OCI-LY1 (cell line): ENCODE data around the gene TAC4.

ENCODE experiments used
- H2AFZ ChIP-seq: fragments of 200-600 bp; sonication (generic), shearing (Covaris generic); 2 replicates; pipeline ENCODE4 v1.6.0; 2014; ENCODE audit warnings: antibody characterized with exemption, mild to moderate bottlenecking, low read length
- H3F3A ChIP-seq: fragments of 200-600 bp; sonication (generic), shearing (Covaris generic); 2 replicates; pipeline ENCODE4 v1.6.0; 2014; ENCODE audit warnings: mild to moderate bottlenecking, antibody characterized with exemption, low read length, moderate library complexity; ENCODE audit not compliant: insufficient read depth
- H3K27ac ChIP-seq: fragments of 200-600 bp; sonication (generic); 2 replicates; pipeline ENCODE4 v1.5.1; 2014; ENCODE audit warnings: low read length, mixed run types, mild to moderate bottlenecking, low read depth; ENCODE audit not compliant: poor library complexity, severe bottlenecking
- H3K27me3 ChIP-seq: fragments of 200-600 bp; sonication (generic); 2 replicates; pipeline ENCODE4 v1.6.0; 2014; ENCODE audit warnings: antibody characterized with exemption, mild to moderate bottlenecking, low read length, moderate library complexity; ENCODE audit not compliant: insufficient read depth
- H3K36me3 ChIP-seq: fragments of 200-600 bp; sonication (generic); 2 replicates; pipeline ENCODE4 v1.6.1; 2014; ENCODE audit warnings: mild to moderate bottlenecking, antibody characterized with exemption, low read length, moderate library complexity, mixed read lengths; ENCODE audit not compliant: insufficient read depth
- H3K4me1 ChIP-seq: fragments of 200-600 bp; sonication (generic); 2 replicates; pipeline ENCODE4 v1.5.1; 2014; ENCODE audit warnings: mild to moderate bottlenecking, low read length, moderate library complexity; ENCODE audit not compliant: insufficient read depth, severe bottlenecking
- H3K4me2 ChIP-seq: fragments of 200-600 bp; sonication (generic), shearing (Covaris generic); 2 replicates; pipeline ENCODE4 v1.6.1; 2014; ENCODE audit warnings: low read length
- H3K4me3 ChIP-seq: fragments of 200-600 bp; sonication (generic); 2 replicates; pipeline ENCODE4 v1.5.1; 2014; ENCODE audit warnings: low read length, low read depth, mild to moderate bottlenecking, mixed read lengths; ENCODE audit not compliant: poor library complexity, severe bottlenecking
- H3K79me2 ChIP-seq: fragments of 200-600 bp; shearing (Covaris generic); 2 replicates; pipeline ENCODE4 v1.6.1; 2016; ENCODE audit warnings: mixed run types, low read length, mixed read lengths; ENCODE audit not compliant: insufficient read depth
- H3K9ac ChIP-seq: fragments of 200-600 bp; sonication (generic), shearing (Covaris generic); 2 replicates; pipeline ENCODE4 v1.6.1; 2014; ENCODE audit warnings: mild to moderate bottlenecking, low read length, mixed read lengths
- H3K9me2 ChIP-seq: fragments of 200-600 bp; sonication (generic), shearing (Covaris generic); 2 replicates; pipeline ENCODE4 v1.6.1; 2014; ENCODE audit warnings: low read depth, mild to moderate bottlenecking, low read length, mixed read lengths
- H3K9me3 ChIP-seq: fragments of 200-600 bp; shearing (Covaris generic); 2 replicates; pipeline ENCODE4 v1.6.1; 2014; ENCODE audit warnings: low read length, mixed read lengths
- H4K20me1 ChIP-seq: fragments of 200-600 bp; sonication (generic), shearing (Covaris generic); 2 replicates; pipeline ENCODE4 v1.6.0; 2016; ENCODE audit warnings: mild to moderate bottlenecking, low read length; ENCODE audit not compliant: insufficient read depth
- EZH2 ChIP-seq: fragments of 200-600 bp; sonication (generic), shearing (Covaris generic); IDR thresholded peaks from 2 replicates; pipeline ENCODE4 v1.8.0; 2017; ENCODE audit warnings: borderline replicate concordance, mixed run types, mild to moderate bottlenecking, antibody characterized with exemption, low read length, moderate library complexity, mixed read lengths
- TF ChIP-seq, protein P1 (sequence below): fragments of 200-600 bp; sonication (generic), shearing (Covaris generic); IDR thresholded peaks from 2 replicates; pipeline ENCODE4 v1.5.1; 2017; ENCODE audit warnings: mild to moderate bottlenecking, antibody characterized with exemption, low read length, moderate library complexity, mixed read lengths

The TAC4 gene

DNA sequence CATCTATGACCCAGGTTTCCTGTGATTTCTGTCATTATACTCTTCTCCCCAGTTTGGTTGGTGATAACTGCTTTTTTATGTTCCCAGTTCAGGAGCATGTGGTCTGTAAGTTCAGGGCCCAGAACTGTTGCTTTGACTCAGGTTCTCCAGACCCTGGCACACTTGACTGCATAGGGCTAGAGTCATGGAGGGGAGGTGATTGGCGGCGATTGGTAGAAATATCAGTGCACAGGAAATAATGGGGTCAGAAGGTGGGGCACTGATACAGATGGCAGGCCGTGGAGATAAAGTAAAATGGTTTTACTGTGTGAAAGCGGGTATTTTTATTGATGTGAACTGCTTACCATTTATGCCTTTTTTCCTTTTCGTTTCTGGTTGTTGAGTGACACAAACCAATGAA, 28.7 kb downstream of the TAC4 start:
- no peak overlapping the region for H2AFZ ChIP-seq
- H3K4me2 ChIP-seq = no peak overlapping the region
- H3K27ac ChIP-seq = no peak overlapping the region
- TF ChIP-seq, protein P1, sequence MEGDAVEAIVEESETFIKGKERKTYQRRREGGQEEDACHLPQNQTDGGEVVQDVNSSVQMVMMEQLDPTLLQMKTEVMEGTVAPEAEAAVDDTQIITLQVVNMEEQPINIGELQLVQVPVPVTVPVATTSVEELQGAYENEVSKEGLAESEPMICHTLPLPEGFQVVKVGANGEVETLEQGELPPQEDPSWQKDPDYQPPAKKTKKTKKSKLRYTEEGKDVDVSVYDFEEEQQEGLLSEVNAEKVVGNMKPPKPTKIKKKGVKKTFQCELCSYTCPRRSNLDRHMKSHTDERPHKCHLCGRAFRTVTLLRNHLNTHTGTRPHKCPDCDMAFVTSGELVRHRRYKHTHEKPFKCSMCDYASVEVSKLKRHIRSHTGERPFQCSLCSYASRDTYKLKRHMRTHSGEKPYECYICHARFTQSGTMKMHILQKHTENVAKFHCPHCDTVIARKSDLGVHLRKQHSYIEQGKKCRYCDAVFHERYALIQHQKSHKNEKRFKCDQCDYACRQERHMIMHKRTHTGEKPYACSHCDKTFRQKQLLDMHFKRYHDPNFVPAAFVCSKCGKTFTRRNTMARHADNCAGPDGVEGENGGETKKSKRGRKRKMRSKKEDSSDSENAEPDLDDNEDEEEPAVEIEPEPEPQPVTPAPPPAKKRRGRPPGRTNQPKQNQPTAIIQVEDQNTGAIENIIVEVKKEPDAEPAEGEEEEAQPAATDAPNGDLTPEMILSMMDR = no peak
- TF ChIP-seq EZH2 = no peak
- H3K4me1 ChIP-seq = no peaks in the 10 kb centered on the region
- no peaks in the 10 kb centered on the region for H4K20me1 ChIP-seq
- H3K79me2 ChIP-seq = no peaks in the 10 kb centered on the region
- H3K27me3 ChIP-seq = no peaks in the 10 kb centered on the region
- peaks cover 94% of the 10 kb centered on the region for H3K36me3 ChIP-seq
- no peaks in the 10 kb centered on the region for H3K9me2 ChIP-seq
- H3F3A ChIP-seq = no peaks in the 10 kb centered on the region
- no peak overlapping the region for H3K9ac ChIP-seq
- no peak overlapping the region for H3K4me3 ChIP-seq
- no peaks in the 10 kb centered on the region for H3K9me3 ChIP-seq

DNA sequence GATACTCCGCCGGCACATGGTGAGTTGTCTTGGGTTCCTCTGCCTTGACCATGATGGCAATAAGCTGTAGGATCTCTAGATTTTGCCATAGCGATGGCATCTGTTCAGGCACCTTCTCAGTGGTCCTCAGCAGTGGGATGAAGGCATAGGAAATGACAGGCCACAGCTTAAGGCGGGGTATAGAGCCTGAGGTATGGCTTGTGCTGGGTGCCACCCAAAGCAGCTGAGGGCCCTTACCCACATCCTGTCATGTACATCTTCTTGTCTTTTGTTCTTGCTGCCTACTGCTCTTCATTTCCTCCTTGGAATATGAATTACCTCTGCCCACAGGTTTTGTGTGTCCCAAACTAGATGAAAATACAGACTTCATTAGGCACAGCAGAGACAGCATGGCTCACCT, 29.9 kb downstream of the TAC4 start:
- Histone ChIP-seq H2AFZ (no peak overlapping the region), H3K4me2 (no peak overlapping the region), H3K9ac (no peak overlapping the region), H3K79me2 (peaks cover 3% of the 10 kb centered on the region; the same call in 1 of the 2 replicates), H3F3A (no peaks in the 10 kb centered on the region), H3K4me1 (no peaks in the 10 kb centered on the region), H3K9me2 (no peaks in the 10 kb centered on the region), H3K9me3 (no peaks in the 10 kb centered on the region), H3K27me3 (no peaks in the 10 kb centered on the region), H3K27ac (no peak overlapping the region), H3K36me3 (peaks cover 94% of the 10 kb centered on the region), H4K20me1 (no peaks in the 10 kb centered on the region), H3K4me3 (no peak overlapping the region)
- TF ChIP-seq, protein P1 = no peak
- no peak for TF ChIP-seq EZH2

- H3K27me3 ChIP-seq = no peaks in the 10 kb centered on the region
- TF ChIP-seq, protein P1 = no peak
- TF ChIP-seq EZH2 = no peak
- H3K36me3 ChIP-seq = peaks cover 92% of the 10 kb centered on the region
- no peak overlapping the region for H3K4me2 ChIP-seq
- H3K27ac ChIP-seq = no peak overlapping the region
- peaks cover 3% of the 10 kb centered on the region; the same call in 1 of the 2 replicates for H3K79me2 ChIP-seq
- no peaks in the 10 kb centered on the region for H3F3A ChIP-seq
- H3K4me3 ChIP-seq = no peak overlapping the region
- H4K20me1 ChIP-seq = no peaks in the 10 kb centered on the region
- H3K9me2 ChIP-seq = no peaks in the 10 kb centered on the region
- H2AFZ ChIP-seq = no peak overlapping the region
- H3K9ac ChIP-seq = no peak overlapping the region
- no peaks in the 10 kb centered on the region for H3K4me1 ChIP-seq
- H3K9me3 ChIP-seq = no peaks in the 10 kb centered on the region
Measured at GRCh38 chr17:49815761-49816281, 32.0 kb downstream of the TAC4 start.
